NCI-H1092 treated with DMSO at 0.1 percent for 48 hours (cell line): Measurements from ENCODE around the gene BRAP.
"Not testable (repeated sequence)": the region's sequence is repeated elsewhere in the genome, so short reads cannot be mapped to it uniquely, and the experiment has no call there.

Source experiments
- DNase-seq: peaks from one replicate; lab custom pipeline; 2025; lab: John Stamatoyannopoulos, UW

Gene BRAP

DNA sequence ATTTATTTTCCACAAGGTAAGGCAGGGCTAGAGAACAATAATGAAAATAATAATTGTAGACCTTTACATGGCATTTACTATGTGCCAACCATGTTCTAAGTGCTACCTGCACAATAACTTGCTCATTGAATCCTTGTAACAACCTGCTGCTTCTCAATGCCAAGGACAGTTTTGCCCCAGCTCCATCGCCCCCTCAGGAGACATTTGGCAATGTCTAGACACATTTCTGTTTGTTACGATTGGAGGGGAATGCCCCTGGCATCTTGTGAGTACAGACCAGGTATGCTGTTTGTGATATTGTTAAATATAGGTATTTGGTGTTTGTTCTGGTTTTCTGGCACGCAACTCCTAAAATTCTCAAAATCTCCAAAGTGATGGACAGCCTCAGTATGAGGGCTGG is 78.5 kb downstream of the BRAP start:
- no peak for DNase-seq

DNA sequence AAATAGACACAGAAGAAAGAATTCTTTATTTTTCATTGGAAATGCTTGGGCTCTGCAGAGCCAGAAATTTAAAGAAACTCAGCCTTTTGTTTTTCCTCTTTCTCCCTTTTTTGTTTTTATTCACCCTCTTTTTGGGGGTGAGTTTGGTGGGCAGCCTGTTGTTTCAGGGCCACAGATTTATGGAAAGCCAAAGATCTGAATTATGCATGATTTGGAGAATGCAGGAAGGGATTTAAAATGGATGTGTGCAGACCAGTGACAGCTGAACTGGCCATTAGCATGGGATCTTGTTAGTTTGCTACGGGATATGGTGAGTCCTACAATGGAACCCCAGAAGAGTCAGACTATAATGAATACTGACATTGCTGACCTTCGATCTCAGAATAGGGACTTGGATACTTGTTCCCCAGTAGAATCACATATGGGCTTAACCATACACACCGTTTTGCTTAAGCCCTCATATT is 79.0 kb downstream of the BRAP start:
- no peak for DNase-seq

DNA sequence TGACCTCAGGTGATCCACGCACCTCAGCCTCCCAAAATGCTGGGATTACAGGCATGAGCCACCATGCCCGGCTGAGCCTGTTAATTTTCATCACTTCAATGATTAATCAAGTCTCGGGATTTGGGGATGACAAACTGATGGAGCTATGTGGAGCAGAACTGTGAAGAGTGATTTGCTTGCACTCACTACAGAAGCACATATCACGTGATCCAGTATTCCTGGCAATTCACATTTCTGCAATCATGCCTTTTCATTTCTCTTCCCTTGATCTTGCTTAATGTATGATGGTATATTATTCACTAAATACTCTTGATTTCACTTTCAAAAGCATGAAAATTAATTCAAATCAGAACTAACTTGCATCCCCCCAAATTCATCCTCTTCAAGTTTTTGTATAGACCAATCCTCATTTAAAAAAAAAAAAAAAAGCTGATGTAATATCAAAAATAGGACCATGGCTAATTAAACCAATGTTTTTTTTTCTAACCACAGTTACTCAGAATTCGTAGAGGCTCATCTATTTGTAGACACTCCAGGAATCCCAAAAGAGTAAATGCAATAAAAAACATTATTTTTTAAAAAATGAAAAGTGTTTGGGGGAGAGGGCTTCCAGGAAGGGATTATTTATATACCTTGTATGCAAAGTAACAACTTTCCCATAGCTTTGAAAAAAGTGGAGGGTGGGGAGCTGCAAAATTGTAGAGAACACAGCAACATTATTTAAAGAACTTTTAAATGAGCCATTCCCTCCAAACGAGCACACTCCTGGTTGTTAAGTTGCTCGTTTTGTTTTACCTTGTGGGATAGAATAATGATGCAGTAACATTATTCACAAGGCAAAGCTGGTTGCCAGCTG is 79.6 kb downstream of the BRAP start:
- DNase-seq = no peak

DNA sequence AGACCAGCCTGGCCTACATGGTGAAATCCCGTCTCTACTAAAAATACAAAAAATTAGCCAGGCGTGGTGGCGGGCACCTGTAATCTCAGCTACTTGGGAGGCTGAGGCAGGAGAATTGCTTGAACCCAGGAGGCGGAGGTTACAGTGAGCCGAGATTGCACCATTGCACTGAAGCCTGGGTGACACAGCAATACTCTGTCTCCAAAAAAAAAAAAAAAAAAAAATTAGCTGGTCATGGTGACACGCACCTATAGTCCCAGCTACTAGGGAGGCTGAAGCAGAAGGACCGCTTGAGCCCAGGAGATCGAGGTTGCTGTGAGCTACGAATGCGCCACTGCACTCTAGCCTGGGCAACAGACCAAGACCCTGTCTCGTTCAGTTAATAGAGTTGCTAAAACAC is 82.9 kb downstream of the BRAP start:
- not testable (repeated sequence) for DNase-seq

DNA sequence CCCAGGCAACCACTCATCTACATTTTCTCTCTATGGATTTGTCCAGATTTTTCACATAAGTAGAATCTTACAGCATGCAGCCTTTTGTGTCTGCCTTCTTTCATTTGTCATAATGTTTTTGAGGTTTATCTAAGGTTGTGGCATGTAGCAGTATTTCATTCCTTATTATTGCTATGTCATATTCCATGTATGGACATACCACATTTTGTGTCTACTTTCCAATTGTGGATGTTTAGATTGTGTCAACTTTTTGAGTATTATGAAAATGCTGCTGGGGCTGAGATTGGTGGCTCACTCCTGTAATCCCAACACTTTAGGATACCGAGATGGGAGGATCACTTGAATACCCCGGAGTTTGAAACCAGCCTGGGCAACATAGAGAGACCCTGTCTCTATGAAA is 83.4 kb downstream of the BRAP start:
- DNase-seq = no peak

DNA sequence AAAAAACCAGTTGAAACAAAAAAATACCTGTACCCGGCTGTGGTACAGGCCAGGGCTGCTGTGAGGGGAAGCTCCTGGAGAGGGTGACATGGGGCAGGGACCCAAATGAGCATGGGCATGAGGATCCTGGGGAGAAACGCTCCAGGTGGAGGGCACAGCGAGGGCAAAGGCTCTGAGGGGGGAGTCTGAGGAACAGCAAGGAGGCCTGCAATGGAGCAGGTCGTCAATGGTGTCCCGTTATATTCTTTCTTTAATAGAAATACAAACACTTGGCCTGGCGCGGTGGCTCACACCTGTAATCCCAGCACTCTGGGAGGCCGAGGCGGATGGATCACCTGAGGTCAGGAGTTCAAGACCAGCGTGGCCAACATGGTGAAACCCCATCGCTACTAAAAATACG is 84.8 kb downstream of the BRAP start:
- DNase-seq = not testable (repeated sequence)

DNA sequence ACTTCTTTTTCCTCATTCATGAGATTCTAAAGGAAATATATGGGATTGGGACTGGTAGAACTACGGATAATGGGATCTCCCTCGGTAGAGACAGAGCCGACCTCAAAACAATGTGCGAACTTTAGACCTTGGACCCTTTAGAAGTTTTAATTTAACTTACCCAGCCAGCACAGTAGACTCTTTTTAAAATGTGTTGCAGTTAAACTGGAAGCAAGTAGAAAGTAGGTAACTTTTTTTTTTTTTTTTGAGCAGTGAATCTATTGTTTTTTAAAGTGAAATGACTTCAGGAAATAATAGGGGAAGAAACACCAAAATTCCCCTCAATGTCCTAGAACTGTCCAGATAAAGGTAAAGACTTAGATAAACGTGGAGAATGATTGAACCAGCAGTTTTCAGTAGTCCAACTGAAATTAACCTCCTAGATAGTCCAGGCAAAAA is 85.5 kb downstream of the BRAP start:
- no peak for DNase-seq

DNA sequence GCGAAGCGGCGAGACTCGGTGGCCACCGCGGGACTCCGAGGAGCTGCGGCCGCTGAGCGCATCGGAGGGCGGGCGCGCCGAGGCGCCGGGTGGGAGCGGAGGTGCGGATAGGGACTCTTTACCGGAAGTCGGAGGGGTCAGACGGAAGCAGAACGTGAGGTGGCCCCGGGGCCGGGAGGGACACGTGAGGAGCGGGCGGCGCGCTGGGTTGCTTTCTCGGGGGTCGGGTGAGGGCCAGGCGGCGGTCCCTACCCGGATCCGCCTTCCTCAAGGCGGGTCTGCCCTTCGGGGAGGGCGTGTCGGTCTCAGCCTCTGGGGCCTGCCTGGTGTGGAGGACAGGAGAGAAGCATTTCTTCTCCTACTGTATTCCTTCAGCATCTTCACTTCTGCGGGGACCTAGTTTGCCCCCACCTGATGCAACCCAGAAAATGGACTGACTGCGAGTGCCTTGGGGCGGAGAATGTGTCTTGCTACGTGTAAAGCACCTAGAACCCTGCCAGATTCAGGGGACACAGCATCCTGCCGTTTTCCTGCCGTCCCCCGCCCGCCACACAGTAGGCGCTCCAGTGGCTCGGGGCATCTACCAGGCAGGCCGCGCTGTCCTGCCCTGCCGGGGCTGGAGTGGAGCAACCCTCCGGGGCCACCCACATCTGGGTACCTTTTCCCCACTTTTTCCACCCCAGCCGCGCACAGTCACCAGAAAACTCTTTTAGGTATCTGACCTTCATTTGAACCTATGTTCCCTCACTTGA is 86.1 kb downstream of the BRAP start:
- peak; percentile 86 for DNase-seq

DNA sequence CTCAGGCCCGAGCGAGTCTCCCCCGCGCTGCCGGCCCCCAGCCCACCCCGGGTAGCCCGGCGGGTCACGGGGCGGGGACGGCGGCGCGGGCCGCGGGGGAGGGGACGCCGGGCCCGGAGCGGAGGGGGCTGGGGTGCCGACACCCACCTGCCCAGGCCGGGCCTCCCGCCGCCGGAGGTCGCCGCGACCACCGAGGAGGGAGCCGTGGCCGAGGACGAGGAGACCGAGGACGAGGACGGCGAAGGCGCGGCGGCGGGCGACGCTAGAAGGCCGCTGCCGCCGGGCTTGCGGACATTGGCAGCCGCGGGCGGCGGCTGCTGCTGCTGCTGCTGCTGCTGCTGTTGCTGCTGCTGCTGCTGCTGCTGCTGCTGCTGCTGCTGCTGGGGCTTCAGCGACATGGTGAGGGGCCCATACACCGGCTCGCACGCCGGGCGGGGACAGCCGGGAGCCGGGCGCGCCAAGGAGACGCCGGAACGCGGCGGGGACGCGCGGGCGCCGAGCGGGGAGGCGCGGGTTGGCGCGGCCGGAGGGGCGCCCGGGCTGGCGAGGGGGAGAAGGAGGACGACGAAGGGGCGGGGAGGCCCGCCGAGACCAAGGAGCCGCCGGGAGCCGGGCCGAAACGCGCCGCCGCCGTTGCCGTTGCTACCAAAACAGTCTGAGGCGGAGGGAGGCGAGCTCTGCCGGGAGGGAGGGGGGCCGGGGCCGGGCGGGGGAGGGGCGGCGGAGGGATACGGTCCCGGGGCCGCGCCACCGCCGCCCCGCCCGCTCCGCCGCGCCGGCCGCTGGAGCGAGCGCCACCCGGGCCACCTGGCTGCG is 86.9 kb downstream of the BRAP start, which contains the start of gene ATXN2:
ATXN2 (minus strand) TSS at position 679 of the 816 bp plus-strand sequence; CDS start at position 398, 281 bp downstream.
- peak; percentile 55 for DNase-seq

DNA sequence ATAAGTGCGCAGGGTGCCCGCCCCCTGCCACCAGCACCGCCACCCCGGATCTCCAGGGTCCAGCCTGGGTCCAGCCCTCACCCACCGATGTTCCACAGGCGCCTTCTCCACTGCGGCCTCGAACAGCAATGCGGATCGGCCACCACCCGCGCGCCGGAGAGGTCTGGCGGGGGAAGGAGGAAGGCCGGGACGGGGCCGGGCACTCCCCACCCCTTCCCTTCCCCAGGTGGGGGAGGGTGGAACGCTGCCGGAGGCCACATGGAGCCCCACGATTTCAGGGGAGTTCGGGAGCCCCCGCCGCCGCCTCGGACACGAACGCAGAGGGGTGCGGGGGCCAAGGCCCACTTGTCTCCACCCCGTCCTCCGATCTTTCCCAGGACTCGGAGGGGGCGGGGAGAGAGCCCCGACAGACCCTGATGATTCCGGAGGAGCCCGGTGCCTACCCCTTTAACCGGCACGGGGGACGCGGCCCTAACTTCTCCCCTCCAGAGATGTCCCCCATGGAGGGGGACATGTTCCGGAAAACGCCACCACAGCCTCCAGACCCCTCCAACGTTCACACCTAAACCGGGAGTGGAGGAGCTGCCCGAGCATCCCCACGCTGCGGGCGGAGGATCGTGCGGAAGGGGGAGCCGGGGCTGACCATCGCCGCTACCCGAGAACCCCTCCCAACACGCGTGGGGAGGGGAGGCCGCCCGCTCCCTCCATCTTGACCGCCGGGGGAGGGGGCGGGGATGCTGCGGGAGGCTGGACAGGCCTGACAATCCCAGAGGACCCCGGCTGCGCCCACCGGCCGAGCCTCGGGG is 87.7 kb downstream of the BRAP start:
- peak; percentile 5 for DNase-seq

DNA sequence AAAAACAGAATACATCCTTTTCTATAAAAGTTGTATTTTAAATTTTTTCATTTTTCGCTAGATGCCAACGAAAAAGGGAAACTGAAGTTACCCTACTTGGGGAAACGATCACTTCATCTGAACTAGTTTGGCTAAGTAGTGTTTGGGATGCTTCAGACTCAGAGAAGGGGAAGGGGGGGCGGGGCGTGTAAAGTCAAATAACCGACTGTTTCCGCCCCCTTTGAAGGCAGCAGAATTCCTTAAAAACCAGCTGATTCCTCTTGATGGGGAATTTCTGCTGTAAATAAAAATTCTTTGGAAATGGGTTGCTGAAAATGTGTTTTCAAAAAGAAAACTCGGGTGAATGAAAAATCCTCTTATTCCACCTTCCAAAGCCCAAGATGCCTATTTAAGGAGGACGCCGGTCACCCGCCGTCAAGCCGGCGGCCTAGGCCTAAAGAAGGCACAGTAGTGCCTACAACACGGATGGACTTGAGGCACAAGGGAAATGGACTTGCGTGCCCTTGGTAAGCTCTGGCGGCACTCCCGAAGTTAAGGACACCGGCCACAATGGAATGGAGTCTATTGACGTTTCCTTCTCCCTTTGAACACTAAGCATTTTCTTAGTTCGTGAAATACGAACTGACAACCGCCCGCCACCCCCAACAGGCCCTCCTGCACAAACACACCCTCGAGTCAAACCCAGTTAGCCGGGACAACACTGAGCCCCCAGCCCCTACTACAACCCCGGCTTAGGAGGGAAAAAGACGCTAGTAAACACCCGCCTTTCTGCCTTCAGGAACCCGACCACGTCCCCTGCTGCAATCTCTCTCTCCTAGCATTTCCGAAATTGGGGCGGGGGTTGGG is 88.5 kb downstream of the BRAP start:
- DNase-seq = peak; percentile 4

DNA sequence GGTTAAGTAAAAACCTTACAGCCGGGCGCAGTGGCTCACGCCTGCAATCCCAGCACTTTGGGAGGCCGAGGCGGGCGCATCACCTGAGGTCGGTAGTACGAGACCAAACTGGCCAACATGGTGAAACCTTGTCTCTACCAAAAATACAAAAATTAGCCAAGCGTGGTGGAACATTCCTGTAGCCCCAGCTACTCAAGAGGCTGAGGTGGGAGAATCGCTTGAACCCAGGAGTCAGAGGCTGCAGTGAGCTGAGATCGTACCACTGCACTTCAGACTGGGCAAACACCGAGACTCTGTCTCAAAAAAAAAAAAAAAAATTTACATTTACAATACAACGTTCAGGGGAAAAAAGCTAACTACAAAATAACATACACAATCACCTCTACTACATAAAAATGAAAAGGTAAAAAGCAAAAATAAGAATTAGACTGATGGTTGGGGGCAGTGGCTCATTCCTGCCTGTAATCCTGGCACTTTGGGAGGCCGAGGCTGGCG is 90.4 kb downstream of the BRAP start:
- not testable (repeated sequence) for DNase-seq
